ENCODE data around the gene EMC7. TPM values are rescaled to one million over a fixed set of nuclear protein-coding genes. Genes with fewer than 3 reads are reported as not detected.

Gene EMC7
- total and polyA plus RNA-seq, 2 of the 13 experiments (the other 11 are each of a cell fraction or from before 2014, with no cell fraction given): 46.8 to 113 TPM

DNA sequence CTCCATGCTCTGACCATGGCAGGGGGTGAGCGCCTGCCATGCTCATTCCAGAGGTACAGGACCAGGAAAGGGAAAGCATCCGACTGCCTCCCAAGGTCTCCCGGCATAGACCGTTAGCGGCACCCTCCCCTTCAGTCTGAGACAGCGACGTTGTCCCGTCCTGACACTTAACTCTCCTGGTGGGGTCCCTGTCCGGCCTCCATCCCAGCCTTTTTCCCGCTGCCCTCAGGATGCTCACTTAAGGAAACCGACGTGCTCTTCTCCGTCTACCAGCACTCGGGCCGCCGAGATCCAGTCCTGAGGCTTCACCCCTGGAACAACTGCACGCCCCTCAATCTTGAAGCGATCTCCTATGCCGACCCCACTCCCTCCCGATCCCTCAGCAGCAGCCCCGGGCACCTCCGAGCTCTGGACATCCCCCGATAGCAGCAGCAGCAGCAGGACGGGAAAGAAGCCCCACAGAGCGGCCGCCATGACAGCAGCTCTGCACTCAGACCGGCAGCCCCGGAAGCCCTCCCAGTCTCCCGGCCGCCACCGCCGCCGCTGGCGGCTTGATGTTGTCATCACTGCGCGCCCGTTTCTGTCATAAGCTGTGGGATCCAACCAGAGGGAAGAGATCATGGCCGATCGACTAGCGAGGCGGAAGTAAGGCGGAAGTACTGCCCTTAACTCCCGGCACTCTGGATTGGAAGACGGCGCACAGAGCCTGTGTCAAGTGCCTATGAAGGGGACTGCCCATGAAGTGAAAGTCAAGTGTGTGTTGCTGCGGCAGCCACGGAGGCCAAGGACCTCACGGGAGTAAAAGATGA, at the start of gene EMC7, which contains the start of gene PGBD4 (continued):
- peak; percentile 21; the same call in 1 of the 2 replicates for TF ChIP-seq ZZZ3 (CRISPR knock-in tag; IDR thresholded peaks at IDR 0.05; ENCODE audit: borderline replicate concordance)
- TF ChIP-seq, protein P1, sequence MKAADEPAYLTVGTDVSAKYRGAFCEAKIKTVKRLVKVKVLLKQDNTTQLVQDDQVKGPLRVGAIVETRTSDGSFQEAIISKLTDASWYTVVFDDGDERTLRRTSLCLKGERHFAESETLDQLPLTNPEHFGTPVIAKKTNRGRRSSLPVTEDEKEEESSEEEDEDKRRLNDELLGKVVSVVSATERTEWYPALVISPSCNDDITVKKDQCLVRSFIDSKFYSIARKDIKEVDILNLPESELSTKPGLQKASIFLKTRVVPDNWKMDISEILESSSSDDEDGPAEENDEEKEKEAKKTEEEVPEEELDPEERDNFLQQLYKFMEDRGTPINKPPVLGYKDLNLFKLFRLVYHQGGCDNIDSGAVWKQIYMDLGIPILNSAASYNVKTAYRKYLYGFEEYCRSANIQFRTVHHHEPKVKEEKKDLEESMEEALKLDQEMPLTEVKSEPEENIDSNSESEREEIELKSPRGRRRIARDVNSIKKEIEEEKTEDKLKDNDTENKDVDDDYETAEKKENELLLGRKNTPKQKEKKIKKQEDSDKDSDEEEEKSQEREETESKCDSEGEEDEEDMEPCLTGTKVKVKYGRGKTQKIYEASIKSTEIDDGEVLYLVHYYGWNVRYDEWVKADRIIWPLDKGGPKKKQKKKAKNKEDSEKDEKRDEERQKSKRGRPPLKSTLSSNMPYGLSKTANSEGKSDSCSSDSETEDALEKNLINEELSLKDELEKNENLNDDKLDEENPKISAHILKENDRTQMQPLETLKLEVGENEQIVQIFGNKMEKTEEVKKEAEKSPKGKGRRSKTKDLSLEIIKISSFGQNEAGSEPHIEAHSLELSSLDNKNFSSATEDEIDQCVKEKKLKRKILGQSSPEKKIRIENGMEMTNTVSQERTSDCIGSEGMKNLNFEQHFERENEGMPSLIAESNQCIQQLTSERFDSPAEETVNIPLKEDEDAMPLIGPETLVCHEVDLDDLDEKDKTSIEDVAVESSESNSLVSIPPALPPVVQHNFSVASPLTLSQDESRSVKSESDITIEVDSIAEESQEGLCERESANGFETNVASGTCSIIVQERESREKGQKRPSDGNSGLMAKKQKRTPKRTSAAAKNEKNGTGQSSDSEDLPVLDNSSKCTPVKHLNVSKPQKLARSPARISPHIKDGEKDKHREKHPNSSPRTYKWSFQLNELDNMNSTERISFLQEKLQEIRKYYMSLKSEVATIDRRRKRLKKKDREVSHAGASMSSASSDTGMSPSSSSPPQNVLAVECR (CRISPR knock-in tag; IDR thresholded peaks at IDR 0.05; ENCODE audit: borderline replicate concordance): peak; percentile 97
- no peak for TF ChIP-seq KDM6A (CRISPR knock-in tag; IDR thresholded peaks at IDR 0.05; ENCODE audit: low read depth)
- TF ChIP-seq MLLT10 (CRISPR knock-in tag; IDR thresholded peaks at IDR 0.05): no peak
- no peak for TF ChIP-seq ATM (IDR thresholded peaks at IDR 0.05; ENCODE audit: borderline replicate concordance)
- TF ChIP-seq FOSL2 (CRISPR knock-in tag; IDR thresholded peaks at IDR 0.05): peak; percentile 36; the same call in 1 of the 2 replicates
- TF ChIP-seq SMAD3 (CRISPR knock-in tag; IDR thresholded peaks at IDR 0.05): 0 out of 2 replicates have a peak, but pooled peaks have one; percentile 46
- peak; percentile 97 for TF ChIP-seq ZMYM4 (CRISPR knock-in tag; IDR thresholded peaks at IDR 0.05)
- no peak for TF ChIP-seq SMARCC2 (IDR thresholded peaks at IDR 0.05)
- TF ChIP-seq MEIS2 (CRISPR knock-in tag; IDR thresholded peaks at IDR 0.05): peak; percentile 55
- TF ChIP-seq NR2C2 (CRISPR knock-in tag; IDR thresholded peaks at IDR 0.05; ENCODE audit: borderline replicate concordance): peak; percentile 94
- TF ChIP-seq ATRX (CRISPR knock-in tag; IDR thresholded peaks at IDR 0.05; ENCODE audit: borderline replicate concordance): no peak
- TF ChIP-seq, protein P2, sequence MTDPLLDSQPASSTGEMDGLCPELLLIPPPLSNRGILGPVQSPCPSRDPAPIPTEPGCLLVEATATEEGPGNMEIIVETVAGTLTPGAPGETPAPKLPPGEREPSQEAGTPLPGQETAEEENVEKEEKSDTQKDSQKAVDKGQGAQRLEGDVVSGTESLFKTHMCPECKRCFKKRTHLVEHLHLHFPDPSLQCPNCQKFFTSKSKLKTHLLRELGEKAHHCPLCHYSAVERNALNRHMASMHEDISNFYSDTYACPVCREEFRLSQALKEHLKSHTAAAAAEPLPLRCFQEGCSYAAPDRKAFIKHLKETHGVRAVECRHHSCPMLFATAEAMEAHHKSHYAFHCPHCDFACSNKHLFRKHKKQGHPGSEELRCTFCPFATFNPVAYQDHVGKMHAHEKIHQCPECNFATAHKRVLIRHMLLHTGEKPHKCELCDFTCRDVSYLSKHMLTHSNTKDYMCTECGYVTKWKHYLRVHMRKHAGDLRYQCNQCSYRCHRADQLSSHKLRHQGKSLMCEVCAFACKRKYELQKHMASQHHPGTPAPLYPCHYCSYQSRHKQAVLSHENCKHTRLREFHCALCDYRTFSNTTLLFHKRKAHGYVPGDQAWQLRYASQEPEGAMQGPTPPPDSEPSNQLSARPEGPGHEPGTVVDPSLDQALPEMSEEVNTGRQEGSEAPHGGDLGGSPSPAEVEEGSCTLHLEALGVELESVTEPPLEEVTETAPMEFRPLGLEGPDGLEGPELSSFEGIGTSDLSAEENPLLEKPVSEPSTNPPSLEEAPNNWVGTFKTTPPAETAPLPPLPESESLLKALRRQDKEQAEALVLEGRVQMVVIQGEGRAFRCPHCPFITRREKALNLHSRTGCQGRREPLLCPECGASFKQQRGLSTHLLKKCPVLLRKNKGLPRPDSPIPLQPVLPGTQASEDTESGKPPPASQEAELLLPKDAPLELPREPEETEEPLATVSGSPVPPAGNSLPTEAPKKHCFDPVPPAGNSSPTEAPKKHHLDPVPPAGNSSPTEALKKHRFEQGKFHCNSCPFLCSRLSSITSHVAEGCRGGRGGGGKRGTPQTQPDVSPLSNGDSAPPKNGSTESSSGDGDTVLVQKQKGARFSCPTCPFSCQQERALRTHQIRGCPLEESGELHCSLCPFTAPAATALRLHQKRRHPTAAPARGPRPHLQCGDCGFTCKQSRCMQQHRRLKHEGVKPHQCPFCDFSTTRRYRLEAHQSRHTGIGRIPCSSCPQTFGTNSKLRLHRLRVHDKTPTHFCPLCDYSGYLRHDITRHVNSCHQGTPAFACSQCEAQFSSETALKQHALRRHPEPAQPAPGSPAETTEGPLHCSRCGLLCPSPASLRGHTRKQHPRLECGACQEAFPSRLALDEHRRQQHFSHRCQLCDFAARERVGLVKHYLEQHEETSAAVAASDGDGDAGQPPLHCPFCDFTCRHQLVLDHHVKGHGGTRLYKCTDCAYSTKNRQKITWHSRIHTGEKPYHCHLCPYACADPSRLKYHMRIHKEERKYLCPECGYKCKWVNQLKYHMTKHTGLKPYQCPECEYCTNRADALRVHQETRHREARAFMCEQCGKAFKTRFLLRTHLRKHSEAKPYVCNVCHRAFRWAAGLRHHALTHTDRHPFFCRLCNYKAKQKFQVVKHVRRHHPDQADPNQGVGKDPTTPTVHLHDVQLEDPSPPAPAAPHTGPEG (CRISPR knock-in tag; IDR thresholded peaks at IDR 0.05): 0 out of 2 replicates have a peak, but pooled peaks have one; percentile 13
- TF ChIP-seq, protein P3, sequence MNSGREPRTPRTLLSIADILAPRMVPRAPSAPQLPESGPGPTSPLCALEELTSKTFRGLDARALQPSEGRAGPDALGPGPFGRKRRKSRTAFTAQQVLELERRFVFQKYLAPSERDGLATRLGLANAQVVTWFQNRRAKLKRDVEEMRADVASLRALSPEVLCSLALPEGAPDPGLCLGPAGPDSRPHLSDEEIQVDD (CRISPR knock-in tag; IDR thresholded peaks at IDR 0.05; ENCODE audit: borderline replicate concordance): no peak
- TF ChIP-seq ZNF83 (CRISPR knock-in tag; IDR thresholded peaks at IDR 0.05; ENCODE audit: borderline replicate concordance): peak; percentile 78; the same call in 1 of the 2 replicates
- peak; percentile 45; the same call in 1 of the 2 replicates for TF ChIP-seq ZNF430 (CRISPR knock-in tag; IDR thresholded peaks at IDR 0.05)

Data from HepG2 (cell line).